ENCODE measurements around the gene HOXB6.

Gene HOXB6

DNA sequence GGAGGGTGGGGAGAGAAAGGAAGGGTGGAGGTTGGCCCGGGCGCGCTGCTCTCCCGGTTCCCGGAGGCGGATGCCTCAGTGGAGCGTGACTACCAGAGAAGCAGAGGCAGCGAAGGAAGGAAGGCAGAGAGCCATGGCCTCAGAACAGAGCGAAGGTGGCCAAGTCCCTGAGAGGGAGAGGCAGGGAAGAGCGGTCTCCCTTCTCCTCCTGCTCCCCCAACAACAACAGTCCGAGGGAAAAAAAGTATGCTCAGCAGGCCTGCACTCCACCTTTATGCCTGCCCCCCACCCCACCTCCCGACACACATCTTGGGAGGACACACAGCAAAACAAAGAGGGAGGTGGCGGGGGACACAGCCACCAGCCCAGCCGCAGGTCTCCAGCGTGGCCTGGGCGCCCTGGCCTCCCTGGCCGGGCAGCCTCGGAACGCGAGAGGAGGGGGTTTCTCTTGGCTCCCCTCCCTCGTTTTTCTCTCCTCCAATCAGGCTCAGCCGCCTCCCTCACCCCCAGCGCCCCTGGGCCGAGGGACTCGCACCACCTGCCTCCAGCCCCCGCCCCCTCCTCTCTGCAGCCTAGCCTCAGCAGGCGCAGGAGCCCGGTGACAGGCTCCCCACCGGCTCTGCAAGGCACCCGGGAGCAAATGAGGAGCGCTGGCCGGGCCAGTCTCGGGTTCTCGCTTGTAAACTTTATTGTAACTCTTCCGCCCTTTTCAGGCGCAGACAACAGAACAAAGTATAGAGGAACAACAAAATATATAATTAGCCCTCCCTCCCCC, 7.1 kb upstream of the HOXB6 start (continued):
- TF ChIP-seq ZNF626 (tag by site-specific recombination; IDR thresholded peaks at IDR 0.05) (no peak), ZNF16 (tag by site-specific recombination; IDR thresholded peaks at IDR 0.05; ENCODE audit: low read depth) (no peak), ZNF335 (tag by site-specific recombination; conservative IDR thresholded peaks at IDR 0.05) (peak; percentile 22; the same call in 1 of the 2 replicates), ZNF701 (tag by site-specific recombination; IDR thresholded peaks at IDR 0.05) (no peak), ZNF211 (tag by site-specific recombination; IDR thresholded peaks at IDR 0.05; ENCODE audit: low read depth) (no peak), ZNF549 (tag by site-specific recombination; IDR thresholded peaks at IDR 0.05) (no peak), ZNF423 (tag by site-specific recombination; IDR thresholded peaks at IDR 0.05) (peak; percentile 86), ZBTB6 (tag by site-specific recombination; IDR thresholded peaks at IDR 0.05) (peak; percentile 96)
- TF ChIP-seq, protein P1, sequence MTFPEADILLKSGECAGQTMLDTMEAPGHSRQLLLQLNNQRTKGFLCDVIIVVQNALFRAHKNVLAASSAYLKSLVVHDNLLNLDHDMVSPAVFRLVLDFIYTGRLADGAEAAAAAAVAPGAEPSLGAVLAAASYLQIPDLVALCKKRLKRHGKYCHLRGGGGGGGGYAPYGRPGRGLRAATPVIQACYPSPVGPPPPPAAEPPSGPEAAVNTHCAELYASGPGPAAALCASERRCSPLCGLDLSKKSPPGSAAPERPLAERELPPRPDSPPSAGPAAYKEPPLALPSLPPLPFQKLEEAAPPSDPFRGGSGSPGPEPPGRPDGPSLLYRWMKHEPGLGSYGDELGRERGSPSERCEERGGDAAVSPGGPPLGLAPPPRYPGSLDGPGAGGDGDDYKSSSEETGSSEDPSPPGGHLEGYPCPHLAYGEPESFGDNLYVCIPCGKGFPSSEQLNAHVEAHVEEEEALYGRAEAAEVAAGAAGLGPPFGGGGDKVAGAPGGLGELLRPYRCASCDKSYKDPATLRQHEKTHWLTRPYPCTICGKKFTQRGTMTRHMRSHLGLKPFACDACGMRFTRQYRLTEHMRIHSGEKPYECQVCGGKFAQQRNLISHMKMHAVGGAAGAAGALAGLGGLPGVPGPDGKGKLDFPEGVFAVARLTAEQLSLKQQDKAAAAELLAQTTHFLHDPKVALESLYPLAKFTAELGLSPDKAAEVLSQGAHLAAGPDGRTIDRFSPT (tag by site-specific recombination; IDR thresholded peaks at IDR 0.05) = peak; percentile 66

DNA sequence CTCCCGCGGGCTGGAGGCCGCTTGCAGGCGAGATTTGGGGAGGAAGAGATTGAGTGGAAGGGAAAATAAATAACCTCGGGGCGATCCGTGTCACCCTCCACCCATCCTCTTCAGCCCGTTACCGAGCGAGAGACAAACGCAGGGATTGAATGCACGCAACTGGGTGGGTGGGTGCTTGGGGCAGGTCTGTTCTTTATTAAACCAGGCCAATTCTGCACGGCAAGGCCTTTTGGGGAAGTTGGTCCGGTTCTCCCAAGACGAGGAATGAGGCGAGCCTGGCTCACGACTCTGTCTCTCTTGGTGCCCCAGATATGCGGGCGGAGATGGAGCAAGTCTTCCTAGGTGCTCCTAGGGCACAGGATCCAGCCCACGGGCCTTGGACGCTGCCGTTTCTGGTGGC, 6.4 kb upstream of the HOXB6 start:
- ChIA-PET POLR2A (no interaction called here), CTCF (no interaction called here)
- peak overlapping the region; percentile 72 for H3K4me3 ChIP-seq (ENCODE audit: low read depth, low read length)
- TF ChIP-seq REPIN1 (tag by site-specific recombination; IDR thresholded peaks at IDR 0.05; ENCODE audit: low read depth) (no peak), SP2 (tag by site-specific recombination; IDR thresholded peaks at IDR 0.05) (peak; percentile 12; the same call in 1 of the 2 replicates), HOXD13 (CRISPR knock-in tag; IDR thresholded peaks at IDR 0.05; ENCODE audit: borderline replicate concordance) (no peak), KLF16 (tag by site-specific recombination; IDR thresholded peaks at IDR 0.05) (no peak), ZNF292 (tag by site-specific recombination; IDR thresholded peaks at IDR 0.05; ENCODE audit: borderline replicate concordance, low read depth) (no peak), BCL6B (tag by site-specific recombination; IDR thresholded peaks at IDR 0.05) (no peak), ZNF211 (tag by site-specific recombination; IDR thresholded peaks at IDR 0.05; ENCODE audit: low read depth) (no peak), ZNF366 (tag by site-specific recombination; conservative IDR thresholded peaks at IDR 0.05) (0 out of 2 replicates have a peak, but pooled peaks have one; percentile 7), ZNF274 (IDR thresholded peaks at IDR 0.05; ENCODE audit: low read length) (no peak), ZNF274 (tag by site-specific recombination; IDR thresholded peaks at IDR 0.05; ENCODE audit: borderline replicate concordance) (no peak), ZBTB8A (tag by site-specific recombination; IDR thresholded peaks at IDR 0.05) (no peak), ZNF629 (tag by site-specific recombination; IDR thresholded peaks at IDR 0.05) (no peak), ZNF776 (tag by site-specific recombination; IDR thresholded peaks at IDR 0.05; ENCODE audit: borderline replicate concordance) (no peak), ZNF837 (tag by site-specific recombination; IDR thresholded peaks at IDR 0.05) (no peak)
- TF ChIP-seq, protein P2, sequence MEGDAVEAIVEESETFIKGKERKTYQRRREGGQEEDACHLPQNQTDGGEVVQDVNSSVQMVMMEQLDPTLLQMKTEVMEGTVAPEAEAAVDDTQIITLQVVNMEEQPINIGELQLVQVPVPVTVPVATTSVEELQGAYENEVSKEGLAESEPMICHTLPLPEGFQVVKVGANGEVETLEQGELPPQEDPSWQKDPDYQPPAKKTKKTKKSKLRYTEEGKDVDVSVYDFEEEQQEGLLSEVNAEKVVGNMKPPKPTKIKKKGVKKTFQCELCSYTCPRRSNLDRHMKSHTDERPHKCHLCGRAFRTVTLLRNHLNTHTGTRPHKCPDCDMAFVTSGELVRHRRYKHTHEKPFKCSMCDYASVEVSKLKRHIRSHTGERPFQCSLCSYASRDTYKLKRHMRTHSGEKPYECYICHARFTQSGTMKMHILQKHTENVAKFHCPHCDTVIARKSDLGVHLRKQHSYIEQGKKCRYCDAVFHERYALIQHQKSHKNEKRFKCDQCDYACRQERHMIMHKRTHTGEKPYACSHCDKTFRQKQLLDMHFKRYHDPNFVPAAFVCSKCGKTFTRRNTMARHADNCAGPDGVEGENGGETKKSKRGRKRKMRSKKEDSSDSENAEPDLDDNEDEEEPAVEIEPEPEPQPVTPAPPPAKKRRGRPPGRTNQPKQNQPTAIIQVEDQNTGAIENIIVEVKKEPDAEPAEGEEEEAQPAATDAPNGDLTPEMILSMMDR (tag by site-specific recombination; IDR thresholded peaks at IDR 0.05) = no peak
- H3K27ac ChIP-seq (ENCODE audit: extremely low read depth, low read depth, low read length) = peak overlapping the region; percentile 94
- H3K36me3 ChIP-seq (ENCODE audit: control insufficient read depth in 2 of 2, insufficient read depth in 1 of 2, low read length in 2 of 2) = peaks cover 7 to 15% of the 10 kb centered on the region in 2 experiments
- H3K4me1 ChIP-seq (ENCODE audit: control insufficient read depth, insufficient read depth, low read length) = peaks cover 34% of the 10 kb centered on the region
- H3K9me3 ChIP-seq (ENCODE audit: control insufficient read depth, insufficient read depth, low read depth, low read length) = no peaks in the 10 kb centered on the region
